Measurements from ENCODE around the gene CTTN. TPM values are rescaled to one million over a fixed set of nuclear protein-coding genes. Genes with fewer than 3 reads are reported as not detected.

Gene CTTN
- total and polyA plus RNA-seq, 9 of the 15 experiments (the other 6 are each of a cell fraction or from before 2014, with no cell fraction given) = 9.9 to 158 (median 99.7) TPM

- TF ChIP-seq MBD2 (IDR thresholded peaks at IDR 0.05; ENCODE audit: borderline replicate concordance, low read depth) (0 out of 2 replicates have a peak, but pooled peaks have one; percentile 31), HDAC1 (IDR thresholded peaks at IDR 0.05) (peak in 1 of 2 experiments; percentile 56; a peak in 1 of 4 replicates), RFX1 (IDR thresholded peaks at IDR 0.05) (no peak), HNRNPH1 (optimal IDR thresholded peaks at IDR 0.05; ENCODE audit: low read depth, low read length) (no peak), ZNF134 (CRISPR knock-in tag; conservative IDR thresholded peaks at IDR 0.05) (no peak), ATF7 (IDR thresholded peaks at IDR 0.05) (0 out of 2 replicates have a peak, but pooled peaks have one; percentile 52), EZH2 (IDR thresholded peaks at IDR 0.05; ENCODE audit: borderline replicate concordance, low read depth, low read length) (no peak), ZNF3 (CRISPR knock-in tag; IDR thresholded peaks at IDR 0.05) (no peak), ZSCAN32 (CRISPR knock-in tag; IDR thresholded peaks at IDR 0.05) (no peak), ZFX (CRISPR knock-in tag; IDR thresholded peaks at IDR 0.05) (no peak), ATF3 (IDR thresholded peaks at IDR 0.05) (peak; percentile 91), ATF3 (CRISPR knock-in tag; conservative IDR thresholded peaks at IDR 0.05) (peak; percentile 89; the same call in 1 of the 2 replicates), ELK1 (CRISPR knock-in tag; IDR thresholded peaks at IDR 0.05) (no peak), TRIM24 (IDR thresholded peaks at IDR 0.05) (peak in 1 of 2 experiments; percentile 32; a peak in 1 of 4 replicates), TSHZ1 (CRISPR knock-in tag; IDR thresholded peaks at IDR 0.05) (no peak), MEF2D (tag; conservative IDR thresholded peaks at IDR 0.05; ENCODE audit: low read depth) (no peak), NR2C1 (IDR thresholded peaks at IDR 0.05) (no peak), NR2C1 (tag; IDR thresholded peaks at IDR 0.05) (no peak), PURB (CRISPR knock-in tag; IDR thresholded peaks at IDR 0.05; ENCODE audit: low read depth) (no peak), ADNP (tag; IDR thresholded peaks at IDR 0.05) (peak; percentile 69), SRSF9 (IDR thresholded peaks at IDR 0.05; ENCODE audit: borderline replicate concordance, low read depth, low read length) (no peak), NRF1 (conservative IDR thresholded peaks at IDR 0.05 in 1 of 2, IDR thresholded peaks at IDR 0.05 in 1 of 2) (no peak), ZNF274 (IDR thresholded peaks at IDR 0.05; ENCODE audit: borderline replicate concordance, low read depth, low read length) (no peak), GTF2B (IDR thresholded peaks at IDR 0.05; ENCODE audit: extremely low read depth, insufficient read length) (no peak)
Observed at GRCh38 chr11:70483077-70483861, 84.9 kb downstream of the CTTN start (continued).

All from K562 (cell line).